ENCODE measurements around the gene ACMSD.

DNA sequence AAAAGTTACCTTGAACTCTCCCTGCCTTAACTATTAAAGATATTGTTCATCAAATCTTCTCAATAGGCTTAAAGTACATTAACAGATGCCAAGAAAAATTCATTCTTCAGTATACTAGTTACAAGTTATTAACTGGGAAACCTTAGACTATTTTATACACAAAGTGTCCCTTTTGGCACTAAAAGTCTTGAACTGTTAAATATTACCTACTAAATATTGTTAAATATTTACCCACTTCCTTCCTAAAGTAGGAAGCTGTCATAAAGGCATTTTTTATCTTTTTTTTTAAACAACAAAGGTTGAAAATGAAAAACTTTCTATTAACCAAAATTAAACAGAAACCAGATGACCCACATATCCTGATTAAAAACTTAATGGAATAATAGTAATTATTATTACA is 60.8 kb downstream of the ACMSD start:
- TF ChIP-seq, protein P1, sequence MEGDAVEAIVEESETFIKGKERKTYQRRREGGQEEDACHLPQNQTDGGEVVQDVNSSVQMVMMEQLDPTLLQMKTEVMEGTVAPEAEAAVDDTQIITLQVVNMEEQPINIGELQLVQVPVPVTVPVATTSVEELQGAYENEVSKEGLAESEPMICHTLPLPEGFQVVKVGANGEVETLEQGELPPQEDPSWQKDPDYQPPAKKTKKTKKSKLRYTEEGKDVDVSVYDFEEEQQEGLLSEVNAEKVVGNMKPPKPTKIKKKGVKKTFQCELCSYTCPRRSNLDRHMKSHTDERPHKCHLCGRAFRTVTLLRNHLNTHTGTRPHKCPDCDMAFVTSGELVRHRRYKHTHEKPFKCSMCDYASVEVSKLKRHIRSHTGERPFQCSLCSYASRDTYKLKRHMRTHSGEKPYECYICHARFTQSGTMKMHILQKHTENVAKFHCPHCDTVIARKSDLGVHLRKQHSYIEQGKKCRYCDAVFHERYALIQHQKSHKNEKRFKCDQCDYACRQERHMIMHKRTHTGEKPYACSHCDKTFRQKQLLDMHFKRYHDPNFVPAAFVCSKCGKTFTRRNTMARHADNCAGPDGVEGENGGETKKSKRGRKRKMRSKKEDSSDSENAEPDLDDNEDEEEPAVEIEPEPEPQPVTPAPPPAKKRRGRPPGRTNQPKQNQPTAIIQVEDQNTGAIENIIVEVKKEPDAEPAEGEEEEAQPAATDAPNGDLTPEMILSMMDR (IDR thresholded peaks at IDR 0.05) = no peak
- TF ChIP-seq EP300 (IDR thresholded peaks at IDR 0.05) (no peak), POLR2A (IDR thresholded peaks at IDR 0.05) (no peak), POLR2AphosphoS5 (IDR thresholded peaks at IDR 0.05) (no peak)

Data from gastroesophageal sphincter (tissue), 3 donors.